Fibroblast of the aortic adventitia (primary cell): ENCODE results near the gene MKLN1. TPM values are rescaled to one million over a fixed set of nuclear protein-coding genes. Genes with fewer than 3 reads are reported as not detected.

Source experiments
- DNase-seq: peaks from one replicate; pipeline ENCODE4 v3.0.0-alpha.2; 2010; ENCODE audit warnings: low read depth
- H3K4me3 ChIP-seq: 2 replicates; pipeline ENCODE4 v1.5.1; 2011; ENCODE audit warnings: low read depth, mild to moderate bottlenecking, control low read depth, low read length, moderate library complexity
- total RNA-seq: library from RNA; depleted of rRNA; stranded (reverse); fragments of >200 nt; gene quantifications from 2 replicates; pipeline ENCODE4 v1.2.3, GENCODE V29; 2012; ENCODE audit warnings: low replicate concordance
- TF ChIP-seq, protein P1 (sequence below): IDR thresholded peaks from 2 replicates; pipeline ENCODE4 v1.5.1; 2011; ENCODE audit warnings: mild to moderate bottlenecking, low read length, control low read depth, inconsistent platforms; ENCODE audit not compliant: insufficient read depth

Gene MKLN1
- total RNA-seq, 1 donor, result 71.9 TPM

DNA sequence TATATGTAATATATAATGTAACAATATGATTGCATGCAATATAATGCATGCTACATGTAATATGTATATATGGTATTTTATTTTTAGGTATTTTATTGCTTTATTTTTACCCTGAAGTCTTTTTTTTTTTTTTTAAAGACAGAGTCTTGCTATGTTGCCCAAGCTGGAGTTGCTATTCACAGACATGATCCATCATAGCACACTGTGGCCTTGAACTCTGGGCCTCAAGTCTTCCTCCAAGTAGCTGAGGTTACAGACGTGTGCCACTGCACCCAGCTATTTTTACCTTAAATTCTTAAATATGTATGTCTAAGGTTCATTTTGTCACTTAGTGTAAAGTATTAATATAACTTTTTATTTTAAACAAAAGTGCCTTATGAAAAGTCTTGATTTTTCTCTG is 47.1 kb downstream of the MKLN1 start:
- TF ChIP-seq, protein P1, sequence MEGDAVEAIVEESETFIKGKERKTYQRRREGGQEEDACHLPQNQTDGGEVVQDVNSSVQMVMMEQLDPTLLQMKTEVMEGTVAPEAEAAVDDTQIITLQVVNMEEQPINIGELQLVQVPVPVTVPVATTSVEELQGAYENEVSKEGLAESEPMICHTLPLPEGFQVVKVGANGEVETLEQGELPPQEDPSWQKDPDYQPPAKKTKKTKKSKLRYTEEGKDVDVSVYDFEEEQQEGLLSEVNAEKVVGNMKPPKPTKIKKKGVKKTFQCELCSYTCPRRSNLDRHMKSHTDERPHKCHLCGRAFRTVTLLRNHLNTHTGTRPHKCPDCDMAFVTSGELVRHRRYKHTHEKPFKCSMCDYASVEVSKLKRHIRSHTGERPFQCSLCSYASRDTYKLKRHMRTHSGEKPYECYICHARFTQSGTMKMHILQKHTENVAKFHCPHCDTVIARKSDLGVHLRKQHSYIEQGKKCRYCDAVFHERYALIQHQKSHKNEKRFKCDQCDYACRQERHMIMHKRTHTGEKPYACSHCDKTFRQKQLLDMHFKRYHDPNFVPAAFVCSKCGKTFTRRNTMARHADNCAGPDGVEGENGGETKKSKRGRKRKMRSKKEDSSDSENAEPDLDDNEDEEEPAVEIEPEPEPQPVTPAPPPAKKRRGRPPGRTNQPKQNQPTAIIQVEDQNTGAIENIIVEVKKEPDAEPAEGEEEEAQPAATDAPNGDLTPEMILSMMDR, result no peak
- DNase-seq, result no peak
- H3K4me3 ChIP-seq, result no peak overlapping the region

DNA sequence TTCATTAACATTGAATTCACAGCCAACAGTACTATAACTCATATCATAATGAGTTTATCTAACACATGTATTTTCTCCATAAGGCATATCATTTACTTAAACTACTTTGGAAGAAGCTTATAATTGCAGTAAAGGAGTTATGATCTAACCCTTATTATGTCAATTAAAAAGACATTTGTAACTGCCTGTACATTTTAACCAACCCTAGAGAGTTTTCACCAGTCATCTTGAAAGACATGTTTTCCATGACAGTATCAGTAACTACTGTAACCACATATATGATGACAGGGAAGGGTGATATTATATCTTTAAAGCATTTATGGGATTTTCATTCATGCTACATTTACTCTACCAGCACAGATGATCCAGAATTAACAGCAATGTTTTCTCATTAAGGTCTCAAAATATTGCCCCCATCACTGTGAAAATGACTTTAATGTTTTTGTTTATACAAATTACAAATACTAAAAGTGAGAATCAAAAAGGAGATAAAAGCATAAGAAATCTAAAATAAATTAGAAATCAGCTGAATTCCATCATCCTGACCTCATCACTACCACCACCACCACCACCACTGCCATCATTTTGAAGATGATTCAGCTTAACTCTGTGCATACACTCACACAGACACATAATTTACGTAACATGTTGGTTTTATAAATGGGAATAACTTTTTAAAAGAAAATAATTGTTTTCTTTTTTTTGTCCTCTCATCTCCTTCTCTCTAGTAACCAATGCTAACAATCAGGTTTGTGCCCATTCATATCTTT is 53.6 kb downstream of the MKLN1 start:
- TF ChIP-seq, protein P1, result no peak
- DNase-seq, result peak; percentile 38
- no peak overlapping the region for H3K4me3 ChIP-seq

DNA sequence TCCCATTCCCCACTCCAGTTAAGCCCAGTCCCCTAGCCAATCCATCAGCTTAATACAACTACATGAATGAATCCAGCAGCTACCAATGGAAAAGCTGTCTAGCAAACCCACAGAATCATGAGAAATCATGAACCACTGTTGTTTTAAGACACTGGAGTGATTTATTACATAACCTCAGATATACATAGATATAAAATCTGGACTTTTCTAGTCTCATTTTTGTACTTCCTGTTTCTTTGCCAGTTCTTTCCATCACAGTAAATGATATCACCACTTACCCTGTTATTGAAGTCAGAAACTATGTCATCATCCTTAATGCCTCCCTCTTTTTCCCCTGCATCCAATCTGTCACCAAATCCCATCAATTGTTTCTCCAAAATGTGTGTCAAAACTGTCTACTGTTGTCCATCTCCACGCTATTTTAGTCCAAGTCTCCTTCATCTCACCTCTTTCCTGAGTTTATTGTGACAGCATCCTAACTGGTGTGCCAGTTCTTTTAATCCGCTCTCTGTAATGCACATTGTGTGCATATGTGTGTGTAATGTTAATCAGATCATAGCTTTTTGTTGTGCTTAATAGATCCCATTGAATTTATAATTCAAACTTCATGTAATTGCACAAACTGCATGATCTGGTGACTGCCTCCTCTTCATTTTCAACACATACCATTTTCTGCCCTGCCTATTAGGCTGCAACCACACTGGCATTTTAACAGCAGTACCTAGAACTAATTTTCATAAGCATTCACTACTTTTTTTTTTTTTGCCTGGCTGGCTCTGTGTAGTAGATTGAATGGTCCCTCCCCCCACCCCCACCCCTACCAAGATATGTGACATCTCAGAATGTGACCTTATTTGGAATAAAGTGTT is 56.0 kb downstream of the MKLN1 start:
- TF ChIP-seq, protein P1, result no peak
- peak; percentile 58 for DNase-seq
- H3K4me3 ChIP-seq, result no peak overlapping the region

DNA sequence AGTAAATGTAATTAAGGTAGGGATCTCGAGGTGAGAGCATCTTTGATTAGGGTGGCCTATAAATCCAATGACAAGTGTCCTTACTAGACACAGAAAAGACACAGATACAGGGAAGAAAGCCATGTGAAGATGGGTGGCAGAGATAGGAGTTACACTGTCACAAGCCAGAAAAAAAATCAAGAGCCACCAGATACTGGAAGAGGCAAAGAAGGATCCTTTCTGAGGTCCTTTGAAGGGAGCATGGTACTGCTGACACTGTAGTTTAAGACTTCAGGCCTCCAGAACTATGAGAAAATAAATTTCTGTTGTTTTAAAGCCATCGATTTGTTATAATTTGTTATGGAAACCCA is 56.6 kb downstream of the MKLN1 start:
- TF ChIP-seq, protein P1, result no peak
- DNase-seq, result no peak
- no peak overlapping the region for H3K4me3 ChIP-seq

DNA sequence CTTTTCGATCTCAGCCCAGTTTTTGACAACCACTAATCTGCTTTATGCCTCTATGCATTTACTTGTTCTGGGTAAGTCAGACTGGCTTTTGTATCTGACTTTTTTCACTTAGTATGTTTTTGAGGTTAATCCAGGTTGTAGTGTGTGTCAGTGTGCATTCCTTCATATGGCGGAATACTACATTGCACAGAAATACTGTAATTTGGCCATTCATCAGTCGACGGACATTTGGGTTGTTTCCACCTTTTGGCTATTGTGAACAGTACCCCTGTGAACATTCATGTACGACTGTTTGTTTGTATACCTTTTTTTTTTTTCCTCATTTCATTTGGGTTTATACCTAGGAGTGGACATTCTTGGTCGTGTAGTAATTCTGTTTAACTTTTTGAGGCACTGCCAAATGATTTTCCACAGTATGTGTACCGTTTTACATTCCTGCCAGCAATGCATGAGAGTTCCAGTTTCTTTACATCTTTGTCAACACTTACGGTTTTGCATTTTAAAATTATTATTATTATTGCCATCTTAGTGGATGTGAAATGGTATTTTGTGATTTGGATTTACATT is 57.4 kb downstream of the MKLN1 start:
- peak; percentile 19 for DNase-seq
- H3K4me3 ChIP-seq, result no peak overlapping the region
- TF ChIP-seq, protein P1, result no peak

DNA sequence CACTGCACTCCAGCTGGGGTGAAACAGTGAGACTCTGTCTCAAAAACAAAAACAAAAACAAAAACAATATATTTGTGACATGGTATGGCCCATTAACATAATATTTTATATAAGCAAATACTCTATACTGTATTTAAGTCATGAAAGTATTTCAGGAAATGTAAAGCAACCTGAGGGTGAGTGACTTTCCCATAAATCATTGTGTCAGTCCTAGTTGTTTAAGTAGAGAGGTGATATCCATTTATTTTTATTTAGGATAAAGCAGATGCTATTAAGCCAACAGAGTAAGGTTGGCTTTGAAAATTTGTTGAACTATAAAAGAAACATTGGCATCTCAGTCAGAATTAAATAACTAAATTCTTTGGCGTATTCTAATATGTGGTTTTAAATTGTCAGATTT is 60.5 kb downstream of the MKLN1 start:
- TF ChIP-seq, protein P1, result no peak
- no peak for DNase-seq

More for the DNA sequence above, 60.5 kb downstream of the MKLN1 start:
- H3K4me3 ChIP-seq, result no peak overlapping the region
